K562 (cell line): ENCODE results near the gene NFILZ. TPM values are rescaled to one million over a fixed set of nuclear protein-coding genes. Genes with fewer than 3 reads are reported as not detected.

Source experiments
- ATAC-seq: fragments of 200-7000 bp; cut with Tn5 transposase; 3 replicates; pipeline ENCODE4 v1.9.1; 2020; ENCODE audit warnings: moderate library complexity
- BruUV-seq: library from RNA; stranded (reverse); fragments of 400-500 nt; replicated peaks from 2 replicates; lab custom pipeline; 2021; lab: Mats Ljungman, UMichigan
- CTCF ChIA-PET: fragments of 300-600 bp; formaldehyde crosslinking; extraction: SDS; loops from one replicate; lab custom pipeline; 2021; ENCODE audit warnings: low intra/inter-chr PET ratio; lab: Yijun Ruan, JAX
- POLR2A ChIA-PET: fragments of 300-600, 350-650 bp; sonication (Branson Sonifier 250); formaldehyde crosslinking; extraction: SDS; loops from one replicate; lab custom pipeline; 2021; ENCODE audit warnings: antibody characterized with exemption, inconsistent platforms; lab: Yijun Ruan, JAX
- DNase-seq, 4 experiments: peaks; one replicate each; pipeline versions ENCODE4 v3.0.0 to v3.0.0-alpha.2; 2011 to 2018; ENCODE audit warnings: low spot score in 3 of 4, mixed read lengths in 3 of 4; ENCODE audit errors: extremely low read depth in 1 of 4
- FAIRE-seq: peaks from 2 replicates; lab custom pipeline; 2011; peaks lifted over from hg19 to GRCh38; lab: Jason Lieb, UNC
- H2AFZ ChIP-seq: 2 replicates; pipeline ENCODE4 v1.6.0; 2011; ENCODE audit warnings: low read depth, low read length, control low read depth, inconsistent platforms
- H3K27ac ChIP-seq: fragments of 200-600 bp; 3 replicates; pipeline ENCODE4 v1.8.0; 2011; ENCODE audit warnings: low read depth, mild to moderate bottlenecking, control low read depth, inconsistent platforms, low read length, moderate library complexity, mixed read lengths; ENCODE audit errors: extremely low read depth
- H3K27me3 ChIP-seq, 2 experiments: fragments of 300-600 bp in 1 of 2; 2 replicates in 1 of 2; 3 replicates in 1 of 2; pipeline versions ENCODE4 v1.6.0 to v1.8.0; 2011; ENCODE audit warnings: inconsistent platforms in 2 of 2, low read length in 2 of 2, mild to moderate bottlenecking in 1 of 2, mixed read lengths in 1 of 2, moderate library complexity in 1 of 2; ENCODE audit not compliant: control insufficient read depth in 2 of 2, insufficient read depth in 2 of 2
- H3K36me3 ChIP-seq: fragments of 300-600 bp; 3 replicates; pipeline ENCODE4 v1.8.0; 2011; ENCODE audit warnings: mild to moderate bottlenecking, low read length, inconsistent platforms; ENCODE audit not compliant: control insufficient read depth, insufficient read depth
- H3K4me1 ChIP-seq, 2 experiments: fragments of 200-600 bp in 1 of 2; replicated peaks in 1 of 2; 2 replicates in 1 of 2; 3 replicates in 1 of 2; pipeline versions ENCODE4 v1.5.1 to v1.8.0; 2011; ENCODE audit warnings: inconsistent platforms in 2 of 2, low read length in 2 of 2, mild to moderate bottlenecking in 1 of 2, mixed read lengths in 1 of 2, moderate library complexity in 1 of 2; ENCODE audit not compliant: control insufficient read depth in 2 of 2, insufficient read depth in 2 of 2
- H3K4me2 ChIP-seq: 2 replicates; pipeline ENCODE4 v1.6.1; 2011; ENCODE audit warnings: low read length, control low read depth, inconsistent platforms, mixed read lengths; ENCODE audit not compliant: insufficient read depth
- H3K4me3 ChIP-seq: fragments of 200-600 bp; sonication (generic), shearing (Covaris generic); 2 replicates; pipeline ENCODE4 v1.5.1; 2016; ENCODE audit warnings: control low read depth, inconsistent platforms
- H3K79me2 ChIP-seq: fragments of 200-600 bp; 3 replicates; pipeline ENCODE4 v1.8.0; 2011; ENCODE audit warnings: low read length, inconsistent platforms; ENCODE audit not compliant: control insufficient read depth, insufficient read depth
- H3K9ac ChIP-seq, 2 experiments: 2 replicates each; pipeline versions ENCODE4 v1.6.0 to v1.6.1; 2011; ENCODE audit warnings: low read depth in 2 of 2, low read length in 2 of 2, control low read depth in 1 of 2, inconsistent platforms in 1 of 2, mild to moderate bottlenecking in 1 of 2, mixed read lengths in 1 of 2; ENCODE audit not compliant: insufficient read depth in 1 of 2
- H3K9me1 ChIP-seq: one replicate; pipeline ENCODE4 v1.6.0; 2011; ENCODE audit warnings: inconsistent platforms, mild to moderate bottlenecking, low read length, moderate library complexity; ENCODE audit not compliant: control insufficient read depth, insufficient read depth
- H3K9me3 ChIP-seq: replicated peaks from 2 replicates; pipeline ENCODE4 v1.5.1; 2011; ENCODE audit warnings: low read depth, low read length, inconsistent platforms; ENCODE audit not compliant: control insufficient read depth, insufficient read depth
- H4K20me1 ChIP-seq: replicated peaks from 2 replicates; pipeline ENCODE4 v1.6.1; 2011; ENCODE audit warnings: low read length, inconsistent platforms, mixed read lengths; ENCODE audit not compliant: control insufficient read depth, insufficient read depth
- BRD4 ChIP-seq: fragments of 200-600 bp; sonication (generic); IDR thresholded peaks from 2 replicates; pipeline ENCODE4 v1.6.1; 2017; ENCODE audit warnings: inconsistent platforms
- CBFB ChIP-seq: sonication (generic); formaldehyde crosslinking; IDR thresholded peaks from 2 replicates; pipeline ENCODE4 v1.4.0; 2020; ENCODE audit warnings: mild to moderate bottlenecking, missing genetic modification reagents
- ELK1 ChIP-seq: sonication (generic); formaldehyde crosslinking; IDR thresholded peaks from 2 replicates; pipeline ENCODE4 v1.8.1; 2022; ENCODE audit warnings: missing genetic modification reagents
- ESRRA ChIP-seq: fragments of 450-650 bp; IDR thresholded peaks from 2 replicates; pipeline ENCODE4 v1.6.1; 2014; ENCODE audit warnings: low read depth, mild to moderate bottlenecking, moderate library complexity, borderline replicate concordance
- EZH2 ChIP-seq: IDR thresholded peaks from 2 replicates; pipeline ENCODE4 v1.6.1; 2012; ENCODE audit warnings: low read depth, mild to moderate bottlenecking, inconsistent platforms, low read length, borderline replicate concordance
- GATA2 ChIP-seq: sonication (generic); formaldehyde crosslinking; IDR thresholded peaks from 2 replicates; pipeline ENCODE4 v1.4.0; 2020; ENCODE audit warnings: mild to moderate bottlenecking, missing genetic modification reagents
- MIER1 ChIP-seq: fragments of 450-650 bp; IDR thresholded peaks from 2 replicates; pipeline ENCODE4 v1.6.1; 2016; ENCODE audit warnings: antibody characterized with exemption, mild to moderate bottlenecking, low read depth
- NFIC ChIP-seq: fragments of 450-650 bp; IDR thresholded peaks from 2 replicates; pipeline ENCODE4 v1.6.1; 2017; ENCODE audit warnings: mild to moderate bottlenecking, inconsistent platforms
- PRPF4 ChIP-seq: fragments of 200-400 bp; formaldehyde crosslinking; IDR thresholded peaks from one replicate; pipeline ENCODE4 v1.6.1; 2017; ENCODE audit warnings: low read length, low read depth, mild to moderate bottlenecking; ENCODE audit not compliant: insufficient read depth, poor library complexity, severe bottlenecking
- SRF ChIP-seq, 2 experiments: fragments of 250-450, 450-650 bp in 1 of 2; sonication (Bioruptor Pico) in 1 of 2; sonication (generic) in 1 of 2; formaldehyde crosslinking; IDR thresholded peaks; 2 replicates each; pipeline versions ENCODE4 v1.5.0 to v1.5.1; 2020 to 2022; ENCODE audit warnings: mild to moderate bottlenecking in 1 of 2, missing genetic modification reagents in 1 of 2
- USF1 ChIP-seq: sonication (generic); formaldehyde crosslinking; IDR thresholded peaks from 2 replicates; pipeline ENCODE4 v1.9.0; 2022; ENCODE audit warnings: mild to moderate bottlenecking, missing genetic modification reagents
- ZFP30 ChIP-seq: fragments of 250-450 bp; sonication (Bioruptor Pico); IDR thresholded peaks from 2 replicates; pipeline ENCODE4 v1.8.0; 2022; ENCODE audit warnings: moderate library complexity, mild to moderate bottlenecking, inconsistent platforms, borderline replicate concordance
- WGBS: fragments of 100-300 bp; shearing (Covaris generic); methylation state at CpG from one replicate; pipeline ENCODE4 v1.1.6; 2016; ENCODE audit warnings: low coverage, mixed read lengths; ENCODE audit not compliant: insufficient coverage; ENCODE audit errors: missing lambda C conversion rate; 5-methylcytosine and 5-hydroxymethylcytosine counted together
- in situ Hi-C: fragments of 300-500 bp; cut with MboI; formaldehyde crosslinking; loops from 4 replicates; pipeline ENCODE4 v1.15.0; 2018; ENCODE audit warnings: inconsistent platforms, mixed read lengths
- intact Hi-C: fragments of 100-400 bp; cut with micrococcal nuclease; formaldehyde crosslinking; loops from 2 replicates; pipeline ENCODE4 v1.14.2; 2022
- polyA plus RNA-seq, 8 experiments: library from polyadenylated mRNA; depleted of rRNA in 4 of 8; stranded (reverse) in 5 of 8; unstranded in 3 of 8; fragments of >200 nt; fragmentation: Nextera tagmentation in 2 of 8; fragmentation: Illumina TruSeq in 1 of 8; extraction: Ambion mirVana in 2 of 8; extraction: Trizol in 1 of 8; gene quantifications; 2 replicates each; pipeline versions ENCODE4 v1.2.1 to v1.2.3, GENCODE V29; 2011 to 2014; ENCODE audit warnings: inconsistent platforms in 1 of 8, missing spikeins in 1 of 8
- total RNA-seq, 7 experiments: library from RNA; depleted of rRNA in 6 of 7; stranded (reverse); fragments of >200 nt in 6 of 7; fragmentation: Illumina TruSeq in 2 of 7; extraction: Trizol in 2 of 7; gene quantifications; 2 replicates each; pipeline versions ENCODE4 v1.2.1 to v1.2.3, GENCODE V29; 2011 to 2021; ENCODE audit warnings: low replicate concordance in 1 of 7

NFILZ gene
- total and polyA plus RNA-seq, 9 of the 15 experiments (the other 6 are each of a cell fraction or from before 2014, with no cell fraction given): not detected

- no peak for ATAC-seq
- H3K4me2 ChIP-seq: no peak overlapping the region
- peaks cover 7 to 21% of the 10 kb centered on the region in 2 experiments; a peak in 3 of 5 replicates for H3K27me3 ChIP-seq
- H3K79me2 ChIP-seq: no peaks in the 10 kb centered on the region
- no peaks in the 10 kb centered on the region for H3K4me1 ChIP-seq
- H3K36me3 ChIP-seq: no peaks in the 10 kb centered on the region
- H4K20me1 ChIP-seq: no peaks in the 10 kb centered on the region
- no TSS peak for BruUV-seq
- no peak overlapping the region for H2AFZ ChIP-seq
- WGBS: 10% methylated on average over 8 of the region's 8 CpGs
- ChIA-PET CTCF (no interaction called here), POLR2A (interaction anchor here (0.6 to 0.8 kb wide), 2 partner anchors 72 to 88 kb away, joined by 3 to 4 read pairs; no protein-coding TSS in a partner anchor)
- no peak overlapping the region for H3K4me3 ChIP-seq
- TF ChIP-seq GATA2: no peak
- TF ChIP-seq PRPF4: no peak
- TF ChIP-seq NFIC: no peak
- no peak for TF ChIP-seq ZFP30 (CRISPR knock-in tag)
- no peak for TF ChIP-seq USF1 (CRISPR knock-in tag)
- no peak for TF ChIP-seq SRF (CRISPR knock-in tag; IDR thresholded peaks at IDR 0.05)
- TF ChIP-seq BRD4: no peak
- TF ChIP-seq ELK1 (CRISPR knock-in tag): no peak
- no peak for TF ChIP-seq MIER1
- TF ChIP-seq ESRRA: no peak
- no peak for TF ChIP-seq EZH2
- no peak for TF ChIP-seq CBFB (CRISPR knock-in tag)
- TF ChIP-seq, all 486 proteins: peak for 0
- DNase-seq (peak in 1 of 4 experiments; percentile 3), FAIRE-seq (no peak)
- H3K9me3 ChIP-seq: no peaks in the 10 kb centered on the region
- in situ Hi-C loops: no loop called here
- no peak overlapping the region for H3K9ac ChIP-seq
- H3K9me1 ChIP-seq: no peaks in the 10 kb centered on the region
- intact Hi-C loops: no loop called here
- H3K27ac ChIP-seq: no peak overlapping the region
These were observed 5.0 kb downstream of the NFILZ start for GRCh38 chr19:8635422-8635821.
